ENCODE measurements around the gene CXCL14.
"Not testable (repeated sequence)": the region's sequence is repeated elsewhere in the genome, so short reads cannot be mapped to it uniquely, and the experiment has no call there.

The CXCL14 gene

DNA sequence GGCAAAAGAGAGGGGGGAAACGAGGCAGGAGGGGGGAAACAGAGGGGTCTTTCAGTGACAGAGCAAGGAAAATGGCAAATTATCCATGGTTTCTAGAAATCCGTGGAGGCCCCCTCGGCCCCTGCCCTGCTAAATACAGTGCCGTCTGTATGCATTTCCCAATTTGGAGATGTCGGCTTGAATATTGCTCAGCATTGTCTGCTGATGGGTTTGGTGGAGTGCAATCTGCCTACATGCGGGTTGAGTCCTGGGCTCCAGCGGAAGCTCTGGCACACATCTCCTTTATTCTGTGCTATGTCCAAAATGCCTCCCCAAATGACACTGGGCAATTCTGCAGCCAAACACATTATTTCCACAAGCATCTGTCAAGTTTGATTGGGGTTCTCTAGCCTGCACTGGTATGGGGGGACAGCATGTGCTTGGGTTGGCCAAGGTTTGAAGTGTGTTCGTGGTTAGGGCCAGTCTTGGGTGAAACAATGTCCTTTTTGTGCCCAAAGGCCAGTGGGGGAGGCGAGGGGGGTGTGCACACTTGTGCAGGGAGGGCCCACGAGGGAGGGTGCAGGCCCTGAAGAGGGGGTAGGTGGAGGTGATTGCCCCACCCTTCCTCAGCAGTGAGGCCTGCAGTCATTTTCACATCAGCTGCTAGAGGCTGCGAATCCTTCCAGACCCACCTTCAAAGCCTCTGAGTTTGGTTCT is 36.8 kb downstream of the CXCL14 start:
- no peak for DNase-seq

DNA sequence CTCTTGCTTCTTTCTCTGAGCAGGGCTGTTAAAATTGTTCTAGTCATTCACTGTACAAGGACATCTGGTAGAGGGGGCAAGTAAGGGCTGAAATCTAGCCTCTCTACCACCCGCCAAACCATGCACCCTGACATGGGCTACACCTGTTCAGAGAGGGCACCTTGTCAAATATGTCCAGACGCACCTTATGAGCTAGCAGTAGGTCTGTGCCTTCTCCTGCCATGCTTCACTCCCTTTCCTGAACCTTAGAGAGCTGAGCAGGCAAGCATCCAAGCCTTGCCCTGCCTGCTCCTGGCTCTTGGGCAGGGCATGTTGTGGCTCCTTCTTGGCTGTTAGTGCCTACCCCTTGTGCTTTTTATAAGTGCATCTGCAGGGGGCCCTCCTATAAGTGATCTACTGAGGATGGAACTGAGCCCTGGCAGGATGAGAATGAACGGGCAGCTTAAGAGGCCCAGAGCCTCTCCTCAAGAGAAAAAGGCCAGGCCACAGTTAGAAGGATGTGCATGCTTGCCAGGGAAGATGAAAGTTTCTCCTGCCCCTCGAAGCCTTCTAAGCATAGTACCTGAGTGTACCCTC is 39.3 kb downstream of the CXCL14 start:
- no peak for DNase-seq

GRCh38 chr5:135538261-135538660 is 40.5 kb downstream of the CXCL14 start:
- DNase-seq = no peak

- no peak for DNase-seq
Observed at GRCh38 chr5:135537745-135538144, 41.0 kb downstream of the CXCL14 start.

GRCh38 chr5:135537271-135537670 is 41.5 kb downstream of the CXCL14 start:
- no peak for DNase-seq

- DNase-seq = no peak
Observed at GRCh38 chr5:135535820-135536801, 42.7 kb downstream of the CXCL14 start, which contains the start of gene NEUROG1. TSS of gene NEUROG1 (minus strand) at chr5:135535964. CDS start at chr5:135535690, 274 bp downstream.

- no peak for DNase-seq
Observed at GRCh38 chr5:135535420-135535819, 43.4 kb downstream of the CXCL14 start.

DNA sequence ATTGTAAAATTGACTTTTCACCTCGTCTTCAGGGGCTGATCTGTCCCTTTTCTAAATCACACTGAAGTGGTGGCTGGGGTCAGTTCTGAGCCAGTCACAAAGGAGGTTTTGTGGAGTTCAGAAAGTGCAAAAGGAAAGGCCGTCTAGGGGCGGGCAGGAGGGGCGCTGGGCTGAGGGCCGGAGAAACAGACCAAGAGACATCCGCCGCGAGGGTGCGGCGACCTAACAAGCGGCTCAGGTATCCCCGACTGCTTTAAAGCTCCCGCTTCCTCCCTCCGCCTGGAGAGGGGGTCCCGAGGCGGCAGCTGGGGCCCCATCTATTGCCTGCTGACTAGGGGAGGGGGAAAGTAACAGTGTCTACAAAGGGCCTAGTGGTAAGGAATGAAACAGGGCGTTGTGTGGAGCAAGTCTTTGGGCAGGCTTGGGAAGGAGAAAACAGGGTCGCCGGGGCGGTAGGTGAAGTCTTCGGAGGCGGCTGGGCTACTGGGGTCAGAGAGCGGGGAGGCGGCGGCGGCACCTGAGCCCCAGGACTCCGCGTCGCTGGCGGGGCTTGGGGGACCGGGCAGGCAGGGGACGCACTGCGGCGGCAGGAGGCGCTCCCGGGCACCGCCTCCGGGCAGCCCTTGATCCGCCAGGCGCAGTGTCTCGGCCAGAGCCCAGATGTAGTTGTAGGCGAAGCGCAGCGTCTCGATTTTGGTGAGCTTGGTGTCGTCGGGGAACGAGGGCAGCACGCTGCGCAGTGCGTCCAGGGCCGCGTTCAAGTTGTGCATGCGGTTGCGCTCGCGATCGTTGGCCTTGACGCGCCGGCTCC is 44.0 kb downstream of the CXCL14 start:
- no peak for DNase-seq

DNA sequence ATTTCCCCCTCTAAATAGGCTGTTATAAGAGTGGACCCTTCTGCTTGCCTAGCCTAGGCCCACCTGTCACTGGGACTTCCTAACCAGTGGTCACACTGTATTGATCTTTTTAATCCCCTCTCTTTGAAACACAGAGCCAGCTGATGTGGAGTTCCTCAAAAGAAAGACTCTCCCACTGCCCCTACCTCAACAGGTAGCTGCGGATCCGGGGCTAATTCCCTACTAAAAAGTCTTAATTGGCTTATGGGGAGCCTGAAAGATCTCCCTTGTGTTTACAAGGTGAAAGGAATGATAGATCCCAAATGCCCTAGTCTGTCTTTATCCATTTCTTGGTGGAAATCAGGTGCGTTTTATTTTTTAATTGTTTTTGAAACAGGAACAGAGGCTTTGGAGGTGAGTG is 45.0 kb downstream of the CXCL14 start:
- no peak for DNase-seq

DNA sequence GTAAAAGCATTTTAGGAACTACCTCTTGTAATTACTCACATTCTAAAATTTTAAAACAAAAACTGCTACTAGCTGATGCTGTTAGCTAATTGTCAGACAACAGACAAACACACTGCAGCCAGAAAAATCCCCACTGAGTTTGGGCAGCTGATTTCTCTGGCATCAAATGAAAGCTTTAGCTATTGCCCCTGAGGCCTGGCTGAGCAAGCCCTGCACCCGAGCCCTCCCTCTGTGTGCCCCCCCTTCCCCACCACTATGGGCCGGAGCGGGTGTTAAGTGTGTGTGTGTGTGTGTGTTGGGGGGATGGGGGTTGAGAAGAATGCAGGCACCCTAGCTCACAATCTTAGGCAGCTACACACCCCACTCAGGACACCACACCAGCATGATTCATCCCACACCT is 45.5 kb downstream of the CXCL14 start:
- no peak for DNase-seq

GRCh38 chr5:135529576-135529975 is 49.2 kb downstream of the CXCL14 start:
- DNase-seq = not testable (repeated sequence)

DNA sequence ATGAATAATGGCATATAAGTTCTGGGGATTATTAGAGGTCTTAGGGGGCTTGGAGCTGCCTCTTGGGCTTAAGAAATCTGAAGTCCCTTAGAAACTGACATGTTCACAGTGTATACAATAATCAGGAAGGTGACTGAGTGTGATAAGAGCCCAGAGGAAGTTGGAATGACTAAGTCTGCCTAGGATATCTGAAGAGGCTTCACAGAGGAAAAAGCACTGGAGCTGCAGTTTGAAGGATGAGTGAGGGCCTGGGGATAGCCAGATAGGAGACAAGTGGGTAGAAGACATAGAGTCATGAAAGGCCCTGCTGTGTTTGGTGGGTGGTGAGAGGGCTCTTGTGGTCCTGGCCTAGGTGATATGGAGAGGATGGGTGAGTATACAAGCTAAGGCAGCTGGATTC is 51.9 kb downstream of the CXCL14 start:
- DNase-seq = no peak

DNA sequence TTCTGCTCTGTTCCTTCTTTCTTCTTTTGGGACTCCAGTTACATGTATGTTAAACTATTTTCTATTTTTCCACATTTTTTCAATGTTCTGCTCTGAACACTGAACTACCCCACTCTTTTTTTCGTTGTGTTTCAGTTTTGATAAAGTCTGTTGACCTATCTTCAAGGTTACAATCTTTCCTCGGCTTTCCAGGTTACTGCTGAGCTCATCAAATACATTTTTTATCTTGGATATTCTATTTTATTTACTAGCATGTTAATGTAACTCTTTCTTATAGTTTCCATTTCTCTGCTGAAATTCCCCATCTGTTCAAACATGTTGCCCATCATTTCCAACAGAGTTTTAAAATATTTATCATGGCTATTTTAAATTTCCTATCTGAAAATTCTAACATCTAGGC is 56.8 kb downstream of the CXCL14 start:
- DNase-seq = no peak
